GM12872 (cell line): ENCODE measurements around the gene APOBEC3H.
A peak's percentile ranks its signal among the peaks of the same experiment; 100 is the strongest.

Experiments
- CTCF ChIP-seq: IDR thresholded peaks from 3 replicates; pipeline ENCODE4 v1.5.1; 2011; ENCODE audit warnings: low read depth, mild to moderate bottlenecking, low read length, moderate library complexity; ENCODE audit not compliant: insufficient read depth

The APOBEC3H gene

GRCh38 chr22:39109361-39109760 lies 12.3 kb downstream of the APOBEC3H start:
- TF ChIP-seq CTCF = no peak

- TF ChIP-seq CTCF = no peak
Measured at GRCh38 chr22:39110631-39111561, 13.9 kb downstream of the APOBEC3H start.

- TF ChIP-seq CTCF = no peak
Measured at GRCh38 chr22:39114112-39114511, 17.1 kb downstream of the APOBEC3H start.

GRCh38 chr22:39115570-39115969 lies 18.5 kb downstream of the APOBEC3H start:
- no peak for TF ChIP-seq CTCF

GRCh38 chr22:39115977-39116621 lies 19.1 kb downstream of the APOBEC3H start:
- no peak for TF ChIP-seq CTCF

- TF ChIP-seq CTCF = peak; percentile 70
Measured at GRCh38 chr22:39117585-39118191, 20.6 kb downstream of the APOBEC3H start.

- no peak for TF ChIP-seq CTCF
Measured at GRCh38 chr22:39120983-39121382, 23.9 kb downstream of the APOBEC3H start.
